Omental fat pad (tissue), 4 donors: ENCODE results near the gene TEX2. TPM values are rescaled to one million over a fixed set of nuclear protein-coding genes. Genes with fewer than 3 reads are reported as not detected.
"Not testable (repeated sequence)": the region's sequence is repeated elsewhere in the genome, so short reads cannot be mapped to it uniquely, and the experiment has no call there.

Source experiments
- ATAC-seq: fragments of 150-250 bp; one replicate; pipeline ENCODE4 v1.9.1; 2016; ENCODE audit warnings: mild to moderate bottlenecking, moderate library complexity; ENCODE audit not compliant: low FRiP score
- DNase-seq: peaks from one replicate; pipeline ENCODE4 v3.0.0-alpha.2; 2019; ENCODE audit warnings: low spot score
- CTCF ChIP-seq, 3 donors: fragments of 450-650 bp; IDR thresholded peaks; one replicate each; pipeline ENCODE4 v1.5.1; 2016 to 2017; ENCODE audit warnings: antibody characterized with exemption in 3 of 3, mild to moderate bottlenecking in 3 of 3, moderate library complexity in 2 of 3
- total RNA-seq, 4 donors: library from RNA; depleted of rRNA; stranded (reverse); fragments of >200 nt; gene quantifications; one replicate each; pipeline ENCODE4 v1.1.0, GENCODE V29; 2016

Gene TEX2
- total RNA-seq, 4 donors from 2014 or later, result 34.8 to 113 (median 85.2) TPM

DNA sequence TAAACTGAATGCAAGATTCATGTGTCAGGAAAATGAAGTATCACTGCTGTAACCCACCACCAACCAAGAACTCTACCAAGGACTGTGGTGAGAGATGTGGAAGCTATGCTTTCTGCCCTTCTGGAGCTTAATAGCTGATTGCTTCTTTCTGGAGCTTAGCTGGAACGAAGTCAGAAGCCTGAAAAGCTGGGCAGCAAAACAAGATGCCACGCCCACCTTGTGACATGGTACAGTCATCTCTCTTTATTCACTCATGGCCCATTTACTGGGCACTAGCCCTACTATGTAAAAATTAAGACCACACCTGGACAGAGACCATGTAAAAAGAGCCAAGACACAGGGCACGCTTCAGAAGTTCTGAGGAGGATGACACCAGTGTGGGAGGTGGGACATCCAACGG lies 48.1 kb downstream of the TEX2 start:
- ATAC-seq (no peak), DNase-seq (no peak)
- no peak for TF ChIP-seq CTCF (IDR thresholded peaks at IDR 0.05)

DNA sequence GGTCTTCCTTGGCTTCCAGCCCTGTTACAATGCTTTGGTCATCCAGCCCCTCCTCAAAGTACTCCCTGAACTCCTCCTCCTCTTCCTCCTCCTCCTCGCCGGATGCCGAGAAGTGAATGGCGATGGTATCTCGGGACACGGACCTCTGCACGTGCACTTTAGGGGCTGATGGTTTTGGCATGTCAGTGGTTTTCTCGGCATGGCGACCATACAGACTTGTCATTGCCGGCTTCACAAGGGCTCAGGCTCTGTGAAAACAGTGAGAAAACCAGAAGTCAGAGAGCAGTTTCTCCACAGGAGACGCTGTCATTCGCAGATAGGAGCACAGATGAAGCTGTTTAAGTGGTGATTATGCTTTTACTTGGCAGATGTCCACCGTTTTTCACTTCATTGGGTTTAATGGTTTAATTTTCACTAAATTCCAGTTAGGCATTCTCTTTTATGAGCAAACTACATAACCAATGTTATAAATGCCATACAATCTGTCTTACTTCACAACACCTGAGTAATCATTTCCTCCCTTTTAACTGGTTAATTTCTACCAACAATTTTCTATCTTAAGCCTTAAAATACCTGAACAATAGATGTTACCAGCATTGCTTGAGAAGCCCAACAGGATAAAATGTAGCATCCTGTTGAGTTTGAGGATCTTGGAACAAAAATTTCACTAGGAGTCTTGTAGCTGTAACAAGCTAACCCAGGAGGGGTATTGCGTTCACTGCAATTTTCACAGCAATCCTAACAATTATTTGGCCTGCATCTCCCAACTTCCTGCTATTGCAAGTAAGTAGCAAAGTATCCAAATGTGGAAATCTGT lies 48.9 kb downstream of the TEX2 start:
- ATAC-seq (no peak), DNase-seq (no peak)
- no peak for TF ChIP-seq CTCF (IDR thresholded peaks at IDR 0.05)

DNA sequence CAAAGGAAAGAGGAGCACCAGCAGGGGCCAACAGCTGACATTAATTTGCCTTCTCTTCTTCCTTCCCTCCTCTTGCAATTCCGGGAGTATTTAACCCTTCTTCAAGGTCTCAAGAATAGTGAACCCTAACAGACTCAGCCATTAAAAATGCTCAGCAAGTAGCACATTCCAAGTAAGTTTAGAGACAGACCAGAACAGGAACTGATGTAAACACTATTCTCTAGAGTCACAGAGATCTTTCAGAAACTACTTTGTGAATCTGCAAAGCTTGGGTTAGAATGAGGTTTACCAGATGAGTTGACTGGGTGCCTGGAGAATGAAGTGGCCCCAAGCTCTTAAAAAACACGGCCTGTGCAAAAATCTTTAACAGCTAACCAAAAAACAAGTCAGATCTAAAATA lies 50.9 kb downstream of the TEX2 start:
- no peak for TF ChIP-seq CTCF (IDR thresholded peaks at IDR 0.05)
- no peak for ATAC-seq
- no peak for DNase-seq

GRCh38 chr17:64209983-64210382 lies 53.1 kb downstream of the TEX2 start:
- no peak for TF ChIP-seq CTCF (IDR thresholded peaks at IDR 0.05)
- DNase-seq (no peak), ATAC-seq (no peak)

- no peak for ATAC-seq
- TF ChIP-seq CTCF (IDR thresholded peaks at IDR 0.05), result no peak
Measured at GRCh38 chr17:64209356-64209941, 53.6 kb downstream of the TEX2 start.

DNA sequence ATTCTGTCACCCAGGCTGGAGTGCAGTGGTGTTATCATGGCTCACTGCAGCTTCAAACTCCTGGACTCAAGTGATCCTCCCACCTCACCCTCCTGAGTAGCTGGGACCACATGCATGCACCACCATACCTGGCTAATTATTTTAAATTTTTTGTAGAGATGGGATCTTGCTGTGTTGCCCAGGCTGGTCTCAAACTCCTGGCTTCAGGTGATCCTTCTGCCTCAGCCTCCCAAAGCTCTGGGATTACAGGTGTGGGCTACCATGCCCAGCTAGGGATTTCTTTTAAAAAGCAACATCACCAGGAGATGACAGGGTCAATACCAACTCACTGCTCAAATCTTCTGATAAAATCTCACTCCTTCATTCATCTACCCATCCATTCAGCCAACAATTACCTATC lies 54.4 kb downstream of the TEX2 start:
- not testable (repeated sequence) for DNase-seq, ATAC-seq

More at GRCh38 chr17:64209356-64209941, 53.6 kb downstream of the TEX2 start:
- no peak for DNase-seq

GRCh38 chr17:64205804-64206203 lies 57.3 kb downstream of the TEX2 start:
- DNase-seq, result no peak
- no peak for ATAC-seq
- no peak for TF ChIP-seq CTCF (IDR thresholded peaks at IDR 0.05)
